ENCODE data around the gene ABLIM2.

- TF ChIP-seq CTCF (conservative IDR thresholded peaks at IDR 0.05; ENCODE audit: low read depth, low read length) (no peak), EZH2 (IDR thresholded peaks at IDR 0.05; ENCODE audit: borderline replicate concordance, low read depth, low read length, poor library complexity, severe bottlenecking) (no peak)
Measured at GRCh38 chr4:8167815-8168214, 9.2 kb upstream of the ABLIM2 start.
